Left lung (tissue), 10 donors: Measurements from ENCODE around the gene EXOC4. TPM values are rescaled to one million over a fixed set of nuclear protein-coding genes. Genes with fewer than 3 reads are reported as not detected.

Source experiments
- ATAC-seq: fragments of 200-7000 bp; cut with Tn5 transposase; one replicate; pipeline ENCODE4 v1.9.1; 2020; ENCODE audit warnings: moderate library complexity
- DNase-seq, 4 donors: peaks; one replicate each; pipeline ENCODE4 v3.0.0-alpha.2; 2013 to 2020
- H3K27ac ChIP-seq, 2 donors: fragments of 200-600 bp; sonication (generic) in 1 of 2; one replicate each; pipeline versions ENCODE4 v1.5.0 to v1.8.0; 2020 to 2021
- H3K27me3 ChIP-seq, 2 donors: fragments of 200-600 bp; sonication (generic) in 1 of 2; one replicate each; pipeline versions ENCODE4 v1.5.0 to v1.8.0; 2020 to 2021
- H3K36me3 ChIP-seq, 2 donors: fragments of 200-600 bp; sonication (generic) in 1 of 2; one replicate each; pipeline versions ENCODE4 v1.5.0 to v1.8.0; 2020 to 2021
- H3K4me1 ChIP-seq, 2 donors: fragments of 200-600 bp; one replicate each; pipeline ENCODE4 v1.8.0; 2021
- H3K4me3 ChIP-seq, 2 donors: fragments of 200-600 bp; sonication (generic) in 1 of 2; one replicate each; pipeline versions ENCODE4 v1.5.0 to v1.8.0; 2020 to 2021; ENCODE audit warnings: mild to moderate bottlenecking in 1 of 2
- H3K9me3 ChIP-seq, 2 donors: fragments of 200-600 bp; sonication (generic) in 1 of 2; one replicate each; pipeline versions ENCODE4 v1.5.0 to v1.8.0; 2020 to 2021
- CTCF ChIP-seq, 2 donors: fragments of 200-600 bp; sonication (generic) in 1 of 2; IDR thresholded peaks; one replicate each; pipeline versions ENCODE4 v1.5.0 to v1.8.0; 2021; ENCODE audit warnings: antibody characterized with exemption in 2 of 2
- intact Hi-C, 2 donors: fragments of 100-400 bp; cut with DNase I; formaldehyde crosslinking; loops; one replicate each; pipeline versions ENCODE4 v1.11.2 to v1.14.2; 2022
- polyA plus RNA-seq, 6 donors: library from polyadenylated mRNA; unstranded; fragments of 120-200 nt; gene quantifications; one replicate each; pipeline ENCODE4 v1.2.1, GENCODE V29; 2013; ENCODE audit not compliant: insufficient read length in 6 of 6
- total RNA-seq, 2 donors: library from RNA; stranded (reverse); fragmentation: NEBNext Ultra II Directional; extraction: Animal tissue kit (Norgen Biotek cat#: 25700); gene quantifications; one replicate each; pipeline ENCODE4 v1.2.1, GENCODE V29; 2021
- donor health status: DM: no; HTN: yes; CAD: no.
- donor health status: DM: no; HTN: no; CAD: no.

The EXOC4 gene
- total and polyA plus RNA-seq, 8 donors: 52.5 to 79.4 (median 65.9) TPM

DNA sequence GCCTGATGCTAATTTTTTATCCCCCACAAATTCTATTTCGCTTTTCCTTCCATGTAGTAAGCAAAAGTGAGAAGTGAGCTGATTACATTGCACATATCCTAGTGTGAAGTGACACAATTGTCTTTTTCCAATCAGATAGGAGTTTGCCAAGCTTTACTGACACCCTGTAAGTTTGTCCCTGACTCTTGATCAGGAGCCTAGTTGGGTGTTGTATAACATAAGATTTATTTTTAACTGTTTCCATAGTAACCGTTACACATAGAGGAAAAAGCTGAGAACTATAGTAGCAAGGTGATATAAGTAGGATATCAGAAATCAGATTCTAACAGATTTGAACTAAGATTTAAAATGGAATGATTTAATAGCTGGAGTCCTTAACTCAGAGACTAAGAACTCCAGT is 31.2 kb downstream of the EXOC4 start:
- ATAC-seq: no peak
- H3K9me3 ChIP-seq: no peaks in the 10 kb centered on the region
- peaks cover 0 to 4% of the 10 kb centered on the region in 2 donors for H3K36me3 ChIP-seq
- no peak overlapping the region for H3K27ac ChIP-seq
- no peak for DNase-seq
- no peak overlapping the region for H3K4me3 ChIP-seq
- no peaks in the 10 kb centered on the region for H3K4me1 ChIP-seq
- intact Hi-C loops: no loop called here
- TF ChIP-seq CTCF (IDR thresholded peaks at IDR 0.05): no peak
- H3K27me3 ChIP-seq: no peaks in the 10 kb centered on the region

- DNase-seq (no peak), ATAC-seq (no peak)
- Histone ChIP-seq H3K36me3 (peaks cover 0 to 22% of the 10 kb centered on the region in 2 donors), H3K4me3 (no peak overlapping the region), H3K27me3 (no peaks in the 10 kb centered on the region), H3K27ac (no peak overlapping the region), H3K9me3 (no peaks in the 10 kb centered on the region), H3K4me1 (peaks cover 0 to 3% of the 10 kb centered on the region in 2 donors)
- intact Hi-C loops: no loop called here
- TF ChIP-seq CTCF (IDR thresholded peaks at IDR 0.05): no peak
These were observed 36.1 kb downstream of the EXOC4 start for GRCh38 chr7:133288970-133289369.

DNA sequence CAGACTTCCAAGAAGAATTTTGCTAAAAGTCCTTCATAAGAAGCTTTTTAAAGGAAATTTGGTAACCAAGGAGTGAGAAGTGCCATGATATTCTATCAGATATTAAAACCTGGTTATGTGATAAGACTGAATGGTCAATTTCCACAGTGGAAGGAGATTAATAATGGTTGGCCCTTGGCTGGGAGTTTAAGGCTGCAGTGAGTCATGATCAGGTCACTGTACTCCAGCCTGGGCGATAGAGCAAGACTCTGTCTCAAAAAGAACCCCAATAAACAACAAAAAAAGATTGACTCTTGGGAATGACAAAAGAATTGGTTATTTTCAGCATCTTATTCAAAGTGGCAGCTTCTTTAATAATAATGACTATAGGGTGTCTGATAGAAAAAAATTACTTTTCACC is 37.2 kb downstream of the EXOC4 start:
- no peaks in the 10 kb centered on the region for H3K9me3 ChIP-seq
- no peaks in the 10 kb centered on the region for H3K27me3 ChIP-seq
- H3K4me3 ChIP-seq: no peak overlapping the region
- peaks cover 0 to 22% of the 10 kb centered on the region in 2 donors for H3K36me3 ChIP-seq
- H3K4me1 ChIP-seq: peaks cover 0 to 3% of the 10 kb centered on the region in 2 donors
- ATAC-seq (no peak), DNase-seq (no peak)
- intact Hi-C loops: no loop called here
- H3K27ac ChIP-seq: no peak overlapping the region
- no peak for TF ChIP-seq CTCF (IDR thresholded peaks at IDR 0.05)

DNA sequence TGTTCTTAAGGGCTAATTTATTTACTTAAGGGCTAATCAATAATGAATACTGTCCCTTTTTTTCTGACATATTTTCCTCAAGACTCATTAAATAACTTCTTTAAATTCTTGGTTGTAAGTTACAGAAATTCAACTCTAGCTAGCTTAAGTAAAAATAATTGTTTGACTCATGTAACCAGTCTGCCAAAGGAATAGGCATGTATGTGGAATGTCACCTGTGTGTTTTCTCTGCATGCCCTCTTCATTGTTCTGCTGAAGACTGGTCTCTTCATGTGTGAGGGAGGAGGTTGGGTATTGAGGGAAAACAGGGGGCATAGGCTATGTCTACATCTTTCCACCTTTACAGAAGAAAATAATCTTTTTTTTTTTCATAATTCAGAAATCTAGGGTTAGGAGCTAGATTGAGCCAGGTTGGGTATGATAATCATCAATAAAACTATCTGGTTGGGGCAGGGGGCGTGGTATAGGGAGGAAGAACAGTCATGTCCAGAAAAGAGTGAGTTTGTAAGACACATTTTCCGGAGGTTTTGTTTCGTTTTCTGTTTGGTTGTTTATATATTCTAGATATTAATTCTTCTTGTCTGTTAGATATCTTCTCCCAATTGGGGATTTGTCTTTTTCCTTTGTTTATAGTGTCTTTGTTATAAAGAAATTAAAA is 37.9 kb downstream of the EXOC4 start:
- H3K27me3 ChIP-seq: no peaks in the 10 kb centered on the region
- H3K4me3 ChIP-seq: no peak overlapping the region
- H3K9me3 ChIP-seq: no peaks in the 10 kb centered on the region
- peaks cover 0 to 22% of the 10 kb centered on the region in 2 donors for H3K36me3 ChIP-seq
- intact Hi-C loops: no loop called here
- ATAC-seq (no peak), DNase-seq (no peak)
- peaks cover 0 to 3% of the 10 kb centered on the region in 2 donors for H3K4me1 ChIP-seq
- TF ChIP-seq CTCF (IDR thresholded peaks at IDR 0.05): no peak
- H3K27ac ChIP-seq: no peak overlapping the region

DNA sequence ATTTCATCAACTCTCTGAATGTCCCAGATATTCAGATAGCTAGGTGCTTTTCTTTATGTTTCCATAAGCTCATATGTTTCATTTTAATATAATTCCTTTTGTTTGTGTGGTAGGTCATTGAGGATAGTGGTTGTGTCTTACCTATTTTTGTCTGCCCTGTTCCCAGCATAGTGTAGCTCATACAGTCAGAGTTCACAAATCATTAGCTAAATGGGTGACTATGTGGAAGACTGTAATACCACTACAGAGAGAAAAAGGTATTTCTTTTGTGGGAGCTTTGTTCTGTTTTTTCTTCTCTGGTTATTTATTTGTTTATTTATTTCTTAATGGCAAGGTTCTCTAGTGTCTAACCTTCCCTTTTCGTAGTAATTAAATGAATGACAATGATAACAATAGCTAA is 39.8 kb downstream of the EXOC4 start:
- TF ChIP-seq CTCF (IDR thresholded peaks at IDR 0.05): no peak
- DNase-seq (no peak), ATAC-seq (no peak)
- intact Hi-C loops: no loop called here
- H3K27me3 ChIP-seq: no peaks in the 10 kb centered on the region
- H3K9me3 ChIP-seq: no peaks in the 10 kb centered on the region
- H3K4me3 ChIP-seq: no peak overlapping the region
- no peak overlapping the region for H3K27ac ChIP-seq
- H3K36me3 ChIP-seq: peaks cover 0 to 22% of the 10 kb centered on the region in 2 donors
- H3K4me1 ChIP-seq: peaks cover 0 to 3% of the 10 kb centered on the region in 2 donors
